HCT116 (cell line): ENCODE results near the gene TTC39C. TPM values are rescaled to one million over a fixed set of nuclear protein-coding genes. Genes with fewer than 3 reads are reported as not detected.

Experiments used
- ATAC-seq: fragments of 200-7000 bp; cut with Tn5 transposase; 2 replicates; pipeline ENCODE4 v1.9.1; 2020; ENCODE audit warnings: mild to moderate bottlenecking, moderate library complexity
- BruUV-seq: library from RNA; stranded (reverse); fragments of 400-500 nt; replicated peaks from 2 replicates; lab custom pipeline; 2021; lab: Mats Ljungman, UMichigan
- CTCF ChIA-PET: fragments of 300-600 bp; sonication (Branson Sonifier 250); formaldehyde crosslinking; loops from one replicate; lab custom pipeline; 2021; ENCODE audit warnings: antibody characterized with exemption; lab: Charles Lee
- POLR2A ChIA-PET: fragments of 300-600, 350-600 bp; sonication (Branson Sonifier 250); formaldehyde crosslinking; loops from one replicate; lab custom pipeline; 2021; ENCODE audit warnings: antibody characterized with exemption; lab: Charles Lee
- RAD21 ChIA-PET, 2 experiments: fragments of 300-600 bp; sonication (Branson Sonifier 250); formaldehyde crosslinking; loops; one replicate each; lab custom pipeline; 2023; ENCODE audit warnings: low total read pairs in 2 of 2; ENCODE audit not compliant: uncharacterized antibody in 2 of 2, unreplicated experiment in 2 of 2, low non-redundant PET in 1 of 2; lab: Charles Lee
- DNase-seq: peaks from one replicate; pipeline ENCODE4 v3.0.0-alpha.2; 2010; ENCODE audit warnings: low read depth, low spot score
- H2AFZ ChIP-seq: fragments of 200-600 bp; shearing (Covaris generic), sonication (generic); 2 replicates; pipeline ENCODE4 v1.6.1; 2017; ENCODE audit warnings: low read depth, mixed run types, mixed read lengths, antibody characterized with exemption, low read length; ENCODE audit not compliant: poor library complexity, severe bottlenecking
- H3K27ac ChIP-seq: 2 replicates; pipeline ENCODE4 v1.5.1; 2012; ENCODE audit warnings: low read depth, low read length
- H3K27me3 ChIP-seq: fragments of 200-600 bp; sonication (generic); 2 replicates; pipeline ENCODE4 v1.6.1; 2016; ENCODE audit warnings: mixed run types, low read length, mixed read lengths; ENCODE audit not compliant: insufficient read depth
- H3K36me3 ChIP-seq, 2 experiments: fragments of 200-500 bp in 1 of 2; fragments of 200-600 bp in 1 of 2; sonication (Bioruptor generic) in 1 of 2; sonication (generic) in 1 of 2; 2 replicates each; pipeline versions ENCODE4 v1.5.1 to v1.6.1; 2014 to 2016; ENCODE audit warnings: low read length in 2 of 2, inconsistent platforms in 1 of 2, mixed read lengths in 1 of 2, mixed run types in 1 of 2; ENCODE audit not compliant: insufficient read depth in 2 of 2, control insufficient read depth in 1 of 2
- H3K4me1 ChIP-seq, 2 experiments: fragments of 200-600 bp in 1 of 2; sonication (generic) in 1 of 2; 2 replicates each; pipeline versions ENCODE4 v1.5.1 to v1.6.1; 2012 to 2017; ENCODE audit warnings: low read length in 2 of 2, inconsistent platforms in 1 of 2, mild to moderate bottlenecking in 1 of 2, mixed read lengths in 1 of 2, mixed run types in 1 of 2, moderate library complexity in 1 of 2; ENCODE audit not compliant: insufficient read depth in 2 of 2, control insufficient read depth in 1 of 2
- H3K4me2 ChIP-seq: fragments of 200-600 bp; sonication (generic); 2 replicates; pipeline ENCODE4 v1.6.1; 2017; ENCODE audit warnings: mixed run types, low read length, mixed read lengths
- H3K4me3 ChIP-seq, 2 experiments: fragments of 200-600 bp in 1 of 2; sonication (generic) in 1 of 2; replicated peaks in 1 of 2; 2 replicates each; pipeline ENCODE4 v1.5.1; 2011 to 2016; ENCODE audit warnings: low read length in 2 of 2, control low read depth in 1 of 2, low read depth in 1 of 2, mild to moderate bottlenecking in 1 of 2, mixed read lengths in 1 of 2, mixed run types in 1 of 2
- H3K79me2 ChIP-seq: fragments of 200-600 bp; sonication (generic); 2 replicates; pipeline ENCODE4 v1.6.1; 2017; ENCODE audit warnings: mild to moderate bottlenecking, mixed run types, low read length, moderate library complexity, mixed read lengths; ENCODE audit not compliant: insufficient read depth
- H3K9ac ChIP-seq: fragments of 200-600 bp; sonication (generic); 2 replicates; pipeline ENCODE4 v1.6.1; 2016; ENCODE audit warnings: low read length, mixed read lengths
- H3K9me2 ChIP-seq: fragments of 200-600 bp; sonication (generic), shearing (Covaris generic); 2 replicates; pipeline ENCODE4 v1.6.1; 2017; ENCODE audit warnings: mixed run types, mild to moderate bottlenecking, moderate library complexity; ENCODE audit not compliant: insufficient read depth
- H3K9me3 ChIP-seq, 2 experiments: fragments of 200-500 bp in 1 of 2; fragments of 200-600 bp in 1 of 2; sonication (Bioruptor generic) in 1 of 2; sonication (generic) in 1 of 2; 2 replicates each; pipeline ENCODE4 v1.6.1; 2014 to 2017; ENCODE audit warnings: low read length in 2 of 2, mixed read lengths in 2 of 2, inconsistent platforms in 1 of 2, low read depth in 1 of 2, mild to moderate bottlenecking in 1 of 2, mixed run types in 1 of 2, moderate library complexity in 1 of 2; ENCODE audit not compliant: control insufficient read depth in 1 of 2, insufficient read depth in 1 of 2
- H4K20me1 ChIP-seq: fragments of 200-600 bp; sonication (generic), shearing (Covaris generic); 2 replicates; pipeline ENCODE4 v1.6.1; 2017; ENCODE audit warnings: mixed run types, mild to moderate bottlenecking, moderate library complexity; ENCODE audit not compliant: insufficient read depth
- CBX3 ChIP-seq: IDR thresholded peaks from 2 replicates; pipeline ENCODE4 v1.6.1; 2012; ENCODE audit warnings: low read depth
- CEBPB ChIP-seq: IDR thresholded peaks from 2 replicates; pipeline ENCODE4 v1.6.1; 2012; ENCODE audit warnings: low read depth
- EGR1 ChIP-seq: IDR thresholded peaks from 2 replicates; pipeline ENCODE4 v1.6.1; 2012; ENCODE audit warnings: low read depth
- ELF1 ChIP-seq: IDR thresholded peaks from 2 replicates; pipeline ENCODE4 v1.6.1; 2012; ENCODE audit warnings: low read depth, borderline replicate concordance
- EZH2 ChIP-seq: fragments of 200-600 bp; sonication (generic); IDR thresholded peaks from 2 replicates; pipeline ENCODE4 v1.6.1; 2017; ENCODE audit warnings: antibody characterized with exemption, mixed run types
- EZH2phosphoT487 ChIP-seq: fragments of 200-600 bp; IDR thresholded peaks from 2 replicates; pipeline ENCODE4 v1.6.1; 2018; ENCODE audit warnings: antibody characterized with exemption, borderline replicate concordance
- FOSL1 ChIP-seq: IDR thresholded peaks from 2 replicates; pipeline ENCODE4 v1.6.1; 2012; ENCODE audit warnings: low read depth
- JUND ChIP-seq: IDR thresholded peaks from 2 replicates; pipeline ENCODE4 v1.6.1; 2012
- RAD21 ChIP-seq: IDR thresholded peaks from 2 replicates; pipeline ENCODE4 v1.6.1; 2012; ENCODE audit warnings: low read depth, mild to moderate bottlenecking
- SP1 ChIP-seq: IDR thresholded peaks from 2 replicates; pipeline ENCODE4 v1.6.1; 2012; ENCODE audit warnings: low read depth
- SRF ChIP-seq: IDR thresholded peaks from 2 replicates; pipeline ENCODE4 v1.6.1; 2012; ENCODE audit warnings: low read depth
- TCF7L2 ChIP-seq: IDR thresholded peaks from 2 replicates; pipeline ENCODE4 v1.7.0; 2011; ENCODE audit warnings: borderline replicate concordance, inconsistent platforms; ENCODE audit not compliant: insufficient read depth, insufficient read length; ENCODE audit errors: extremely low read depth
- YY1 ChIP-seq: IDR thresholded peaks from 2 replicates; pipeline ENCODE4 v1.6.1; 2011; ENCODE audit warnings: low read length, low read depth, moderate library complexity, mild to moderate bottlenecking; ENCODE audit not compliant: insufficient replicate concordance; ENCODE audit errors: extremely low read depth
- ZNF274 ChIP-seq: fragments of 200-500 bp; sonication (Bioruptor generic); IDR thresholded peaks from 2 replicates; pipeline ENCODE4 v1.6.1; 2014; ENCODE audit warnings: mild to moderate bottlenecking, low read depth, low read length, inconsistent platforms
- intact Hi-C: fragments of 100-400 bp; cut with micrococcal nuclease; formaldehyde crosslinking; loops from 2 replicates; pipeline ENCODE4 v1.10.0; 2022
- total RNA-seq: library from RNA; stranded (reverse); gene quantifications from one replicate; pipeline ENCODE4 v1.2.1, GENCODE V29; 2021; ENCODE audit not compliant: unreplicated experiment
- TF ChIP-seq, protein P1 (sequence below): IDR thresholded peaks from 2 replicates; pipeline ENCODE4 v1.6.1; 2012; ENCODE audit warnings: low read depth
- TF ChIP-seq, protein P2 (sequence below): IDR thresholded peaks from 2 replicates; pipeline ENCODE4 v1.6.1; 2011; ENCODE audit warnings: mild to moderate bottlenecking, low read length, moderate library complexity; ENCODE audit not compliant: insufficient replicate concordance; ENCODE audit errors: extremely low read depth
- TF ChIP-seq, protein P3 (sequence below): IDR thresholded peaks from 2 replicates; pipeline ENCODE4 v1.6.1; 2012

Gene TTC39C
- total RNA-seq, 1 experiment from 2014 or later: 24.8 TPM

DNA sequence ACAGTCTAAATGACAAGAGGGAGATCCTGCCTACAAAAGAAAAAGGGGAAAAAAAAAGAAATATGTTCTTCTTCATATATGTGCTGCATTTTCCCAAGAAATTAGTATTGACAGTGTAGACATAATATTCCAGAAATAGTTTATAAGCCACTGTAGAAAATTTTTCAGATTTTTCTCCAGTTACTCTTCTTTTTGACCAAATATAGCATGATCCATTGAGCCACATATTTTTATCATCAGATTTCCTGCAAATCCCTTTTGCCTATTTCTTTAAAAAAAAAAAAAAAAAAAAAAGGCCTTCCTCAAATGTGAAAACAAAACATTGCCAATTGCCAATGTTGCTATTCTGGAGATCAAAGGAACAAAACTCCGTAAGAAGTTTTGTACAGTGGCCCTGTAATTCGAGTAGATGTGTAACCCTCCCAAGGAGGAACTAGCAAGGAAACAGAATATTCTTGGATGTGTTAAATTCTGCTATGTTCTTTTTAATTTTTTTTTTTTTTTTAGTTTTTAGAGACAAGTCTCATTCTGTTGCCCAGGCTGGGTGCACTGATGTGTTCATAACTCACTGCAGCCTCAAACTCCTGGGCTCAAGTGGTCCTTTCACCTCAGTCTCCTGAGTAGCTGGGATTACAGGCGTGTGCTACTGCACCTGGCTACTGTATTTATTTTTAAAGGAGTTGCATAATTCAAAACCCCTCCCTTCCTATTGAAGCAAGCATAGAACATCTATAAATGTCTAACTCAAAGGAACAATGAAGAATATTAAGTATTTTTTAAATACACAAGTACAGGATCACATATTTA is 111.8 kb downstream of the TTC39C start:
- Histone ChIP-seq H3K27me3 (no peaks in the 10 kb centered on the region), H3K36me3 (peaks cover 0 to 2% of the 10 kb centered on the region in 2 experiments; a peak in 1 of 4 replicates), H3K9ac (no peak overlapping the region), H2AFZ (no peak overlapping the region), H3K4me2 (no peak overlapping the region), H3K9me2 (no peaks in the 10 kb centered on the region), H4K20me1 (no peaks in the 10 kb centered on the region), H3K27ac (no peak overlapping the region), H3K4me3 (no peak overlapping the region), H3K4me1 (peaks cover 0 to 2% of the 10 kb centered on the region in 2 experiments; a peak in 1 of 4 replicates), H3K79me2 (no peaks in the 10 kb centered on the region), H3K9me3 (no peaks in the 10 kb centered on the region)
- no peak for TF ChIP-seq JUND
- no peak for TF ChIP-seq FOSL1
- no peak for TF ChIP-seq ZNF274
- TF ChIP-seq EZH2: no peak
- no peak for TF ChIP-seq SRF
- TF ChIP-seq CBX3: no peak
- TF ChIP-seq YY1: no peak
- TF ChIP-seq, protein P1, sequence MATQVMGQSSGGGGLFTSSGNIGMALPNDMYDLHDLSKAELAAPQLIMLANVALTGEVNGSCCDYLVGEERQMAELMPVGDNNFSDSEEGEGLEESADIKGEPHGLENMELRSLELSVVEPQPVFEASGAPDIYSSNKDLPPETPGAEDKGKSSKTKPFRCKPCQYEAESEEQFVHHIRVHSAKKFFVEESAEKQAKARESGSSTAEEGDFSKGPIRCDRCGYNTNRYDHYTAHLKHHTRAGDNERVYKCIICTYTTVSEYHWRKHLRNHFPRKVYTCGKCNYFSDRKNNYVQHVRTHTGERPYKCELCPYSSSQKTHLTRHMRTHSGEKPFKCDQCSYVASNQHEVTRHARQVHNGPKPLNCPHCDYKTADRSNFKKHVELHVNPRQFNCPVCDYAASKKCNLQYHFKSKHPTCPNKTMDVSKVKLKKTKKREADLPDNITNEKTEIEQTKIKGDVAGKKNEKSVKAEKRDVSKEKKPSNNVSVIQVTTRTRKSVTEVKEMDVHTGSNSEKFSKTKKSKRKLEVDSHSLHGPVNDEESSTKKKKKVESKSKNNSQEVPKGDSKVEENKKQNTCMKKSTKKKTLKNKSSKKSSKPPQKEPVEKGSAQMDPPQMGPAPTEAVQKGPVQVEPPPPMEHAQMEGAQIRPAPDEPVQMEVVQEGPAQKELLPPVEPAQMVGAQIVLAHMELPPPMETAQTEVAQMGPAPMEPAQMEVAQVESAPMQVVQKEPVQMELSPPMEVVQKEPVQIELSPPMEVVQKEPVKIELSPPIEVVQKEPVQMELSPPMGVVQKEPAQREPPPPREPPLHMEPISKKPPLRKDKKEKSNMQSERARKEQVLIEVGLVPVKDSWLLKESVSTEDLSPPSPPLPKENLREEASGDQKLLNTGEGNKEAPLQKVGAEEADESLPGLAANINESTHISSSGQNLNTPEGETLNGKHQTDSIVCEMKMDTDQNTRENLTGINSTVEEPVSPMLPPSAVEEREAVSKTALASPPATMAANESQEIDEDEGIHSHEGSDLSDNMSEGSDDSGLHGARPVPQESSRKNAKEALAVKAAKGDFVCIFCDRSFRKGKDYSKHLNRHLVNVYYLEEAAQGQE: no peak
- TF ChIP-seq CEBPB: no peak
- TF ChIP-seq RAD21: no peak
- no peak for TF ChIP-seq TCF7L2
- TF ChIP-seq SP1: no peak
- TF ChIP-seq, protein P2, sequence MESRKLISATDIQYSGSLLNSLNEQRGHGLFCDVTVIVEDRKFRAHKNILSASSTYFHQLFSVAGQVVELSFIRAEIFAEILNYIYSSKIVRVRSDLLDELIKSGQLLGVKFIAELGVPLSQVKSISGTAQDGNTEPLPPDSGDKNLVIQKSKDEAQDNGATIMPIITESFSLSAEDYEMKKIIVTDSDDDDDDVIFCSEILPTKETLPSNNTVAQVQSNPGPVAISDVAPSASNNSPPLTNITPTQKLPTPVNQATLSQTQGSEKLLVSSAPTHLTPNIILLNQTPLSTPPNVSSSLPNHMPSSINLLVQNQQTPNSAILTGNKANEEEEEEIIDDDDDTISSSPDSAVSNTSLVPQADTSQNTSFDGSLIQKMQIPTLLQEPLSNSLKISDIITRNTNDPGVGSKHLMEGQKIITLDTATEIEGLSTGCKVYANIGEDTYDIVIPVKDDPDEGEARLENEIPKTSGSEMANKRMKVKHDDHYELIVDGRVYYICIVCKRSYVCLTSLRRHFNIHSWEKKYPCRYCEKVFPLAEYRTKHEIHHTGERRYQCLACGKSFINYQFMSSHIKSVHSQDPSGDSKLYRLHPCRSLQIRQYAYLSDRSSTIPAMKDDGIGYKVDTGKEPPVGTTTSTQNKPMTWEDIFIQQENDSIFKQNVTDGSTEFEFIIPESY: no peak
- no peak for TF ChIP-seq EGR1
- TF ChIP-seq ELF1: no peak
- TF ChIP-seq, protein P3, sequence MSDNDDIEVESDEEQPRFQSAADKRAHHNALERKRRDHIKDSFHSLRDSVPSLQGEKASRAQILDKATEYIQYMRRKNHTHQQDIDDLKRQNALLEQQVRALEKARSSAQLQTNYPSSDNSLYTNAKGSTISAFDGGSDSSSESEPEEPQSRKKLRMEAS: no peak
- no peak for TF ChIP-seq EZH2phosphoT487
- no peak for ATAC-seq
- POLR2A ChIA-PET: no interaction called here
- intact Hi-C loops: no loop called here
- CTCF ChIA-PET: no interaction called here
- BruUV-seq: no TSS peak
- no peak for DNase-seq
- RAD21 ChIA-PET: no interaction called here
